H1 (cell line): ENCODE measurements around the gene PLA2R1. TPM values are rescaled to one million over a fixed set of nuclear protein-coding genes. Genes with fewer than 3 reads are reported as not detected.

Experiments
- ATF3 ChIP-seq: IDR thresholded peaks from 2 replicates; pipeline ENCODE4 v1.6.1; 2011; ENCODE audit warnings: low read depth, mild to moderate bottlenecking, low read length; ENCODE audit not compliant: insufficient read depth
- BACH1 ChIP-seq: IDR thresholded peaks from 2 replicates; pipeline ENCODE4 v1.6.1; 2012; ENCODE audit warnings: low read length, improper control_type of control experiment
- BCL11A ChIP-seq, 2 experiments: IDR thresholded peaks; one replicate each; pipeline ENCODE4 v1.6.1; 2011; ENCODE audit warnings: low read depth in 2 of 2, low read length in 2 of 2, mild to moderate bottlenecking in 2 of 2
- CHD1 ChIP-seq: IDR thresholded peaks from 2 replicates; pipeline ENCODE4 v1.6.1; 2012; ENCODE audit warnings: low read depth, low read length, improper control_type of control experiment
- CHD7 ChIP-seq: fragments of 300-600 bp; sonication (generic); IDR thresholded peaks from 2 replicates; pipeline ENCODE4 v1.7.1; 2012; ENCODE audit warnings: low read length, moderate library complexity, mild to moderate bottlenecking, inconsistent platforms; ENCODE audit not compliant: insufficient replicate concordance
- KDM1A ChIP-seq: fragments of 200-600, 300-600 bp; sonication (generic); IDR thresholded peaks from 2 replicates; pipeline ENCODE4 v1.7.1; 2016; ENCODE audit warnings: mild to moderate bottlenecking, low read length, borderline replicate concordance
- NRF1 ChIP-seq: IDR thresholded peaks from 2 replicates; pipeline ENCODE4 v1.6.1; 2011; ENCODE audit warnings: mild to moderate bottlenecking, low read depth, low read length, improper control_type of control experiment
- RAD21 ChIP-seq, 2 experiments: IDR thresholded peaks in 1 of 2; conservative IDR thresholded peaks in 1 of 2; 2 replicates each; pipeline ENCODE4 v1.6.1; 2011; ENCODE audit warnings: low read depth in 2 of 2, low read length in 2 of 2, improper control_type of control experiment in 1 of 2, inconsistent platforms in 1 of 2, mild to moderate bottlenecking in 1 of 2, moderate library complexity in 1 of 2
- RFX5 ChIP-seq: IDR thresholded peaks from 2 replicates; pipeline ENCODE4 v1.6.1; 2011; ENCODE audit warnings: low read depth, low read length, improper control_type of control experiment, borderline replicate concordance
- TBP ChIP-seq: IDR thresholded peaks from 2 replicates; pipeline ENCODE4 v1.6.1; 2011; ENCODE audit warnings: low read depth, low read length, improper control_type of control experiment
- polyA plus RNA-seq, 7 experiments: library from polyadenylated mRNA; depleted of rRNA in 3 of 7; stranded (reverse) in 5 of 7; unstranded in 2 of 7; fragments of >200 nt in 5 of 7; fragments of 200-250 nt in 2 of 7; gene quantifications; 1 replicate in 5 of 7; 2 replicates in 1 of 7; 4 replicates in 1 of 7; pipeline versions ENCODE4 v1.2.1 to v1.2.3, GENCODE V29; 2011 to 2013; ENCODE audit warnings: missing spikeins in 2 of 7, mixed read lengths in 2 of 7
- total RNA-seq: library from RNA; stranded (reverse); fragmentation: NEBNext Ultra II Directional; extraction: Animal tissue kit (Norgen Biotek cat#: 25700); gene quantifications from 2 replicates; pipeline ENCODE4 v1.2.1, GENCODE V29; 2021

PLA2R1 gene
- total and polyA plus RNA-seq, 2 of the 8 experiments (the other 6 are each of a cell fraction or from before 2014, with no cell fraction given): 0.65 to 1.5 TPM

- TF ChIP-seq CHD7 (no peak), RFX5 (no peak), BACH1 (no peak), KDM1A (no peak), ATF3 (no peak), TBP (no peak), CHD1 (no peak), NRF1 (no peak), RAD21 (IDR thresholded peaks at IDR 0.05 in 1 of 2, conservative IDR thresholded peaks at IDR 0.05 in 1 of 2; ENCODE audit: low read depth in 2 of 2, low read length in 2 of 2) (no peak), BCL11A (IDR thresholded peaks at IDR 0.05; ENCODE audit: low read depth in 2 of 2, low read length in 2 of 2) (no peak)
Observed at GRCh38 chr2:159897081-159897480, 165.3 kb downstream of the PLA2R1 start (continued).
